ENCODE measurements around the gene REV1. TPM values are rescaled to one million over a fixed set of nuclear protein-coding genes. Genes with fewer than 3 reads are reported as not detected.

The REV1 gene
- 44.5 and 52.1 TPM in 2 replicates for total RNA-seq

- ATAC-seq (ENCODE audit: low read depth) (peak; percentile 87), DNase-seq (peak; percentile 96)
- Mint-ChIP-seq H3K4me3 (peak within 1 kb of the TSS; percentile 96), H3K36me3 (ENCODE audit: low read depth) (peaks cover 8% of the 10 kb centered on the region), H3K27ac (peak within 1 kb of the TSS; percentile 93), H3K27me3 (no peaks in the 10 kb centered on the region), H3K9me3 (no peaks in the 10 kb centered on the region), H3K4me1 (peaks cover 35% of the 10 kb centered on the region)
- TF ChIP-seq CTCF (IDR thresholded peaks at IDR 0.05): no peak
- intact Hi-C loops (cut with micrococcal nuclease): loop anchor here (1.0 to 10.0 kb wide), 12 partner anchors 47 to 1828 kb away; partner anchors contain the start of genes ACTR1B, C2orf15, CHST10 and EIF5B
- ChIA-PET POLR2A (interaction anchor here (0.6 to 1.2 kb wide), 4 partner anchors 22 to 335 kb away, joined by 3 to 8 read pairs (median 3); partner anchors contain the start of genes EIF5B, LIPT1, MITD1 and MRPL30), CTCF (interaction anchor here (0.5 to 1.8 kb wide), 7 partner anchors 16 to 841 kb away, joined by 3 to 18 read pairs (median 3); partner anchors contain the start of genes EIF5B and TXNDC9)
These were observed at the start of gene REV1 for GRCh38 chr2:99489761-99490622. TSS of gene REV1 (minus strand) at chr2:99490017. CDS start at chr2:99464975, 25,042 bp downstream.

- Mint-ChIP-seq H3K27ac (no peak overlapping the region), H3K27me3 (no peaks in the 10 kb centered on the region), H3K36me3 (ENCODE audit: low read depth) (no peaks in the 10 kb centered on the region), H3K4me1 (no peaks in the 10 kb centered on the region), H3K9me3 (no peaks in the 10 kb centered on the region), H3K4me3 (no peak overlapping the region)
- ATAC-seq (ENCODE audit: low read depth) (no peak), DNase-seq (no peak)
- TF ChIP-seq CTCF (IDR thresholded peaks at IDR 0.05): no peak
- intact Hi-C loops (cut with micrococcal nuclease): no loop called here
- ChIA-PET CTCF (no interaction called here), POLR2A (no interaction called here)
These were observed 48.2 kb upstream of the REV1 start for GRCh38 chr2:99537910-99538485.

DNA sequence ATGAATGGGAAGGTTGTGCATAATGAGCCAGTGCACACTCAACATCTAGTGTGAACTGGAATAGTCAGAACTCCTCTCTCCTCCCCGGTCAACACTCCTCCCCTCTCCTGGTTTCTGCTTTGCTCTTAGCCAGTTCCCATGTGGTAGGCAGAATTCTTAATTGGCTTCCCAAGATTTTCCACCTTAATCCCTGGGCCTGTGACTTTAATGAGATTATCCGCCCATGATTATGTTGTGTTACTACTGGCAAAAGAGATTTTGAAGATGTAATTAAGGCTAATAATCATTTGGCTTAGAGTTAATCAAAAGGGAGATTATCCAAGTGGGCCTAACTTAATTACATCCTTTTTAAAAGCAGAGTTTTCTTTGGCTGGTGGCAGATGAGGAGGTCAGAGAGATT lies 34.2 kb upstream of the REV1 start:
- DNase-seq (no peak), ATAC-seq (ENCODE audit: low read depth) (no peak)
- no peaks in the 10 kb centered on the region for H3K4me1 Mint-ChIP-seq
- ChIA-PET POLR2A (no interaction called here), CTCF (no interaction called here)
- H3K27ac Mint-ChIP-seq: no peak overlapping the region
- H3K36me3 Mint-ChIP-seq (ENCODE audit: low read depth): no peaks in the 10 kb centered on the region
- H3K4me3 Mint-ChIP-seq: no peak overlapping the region
- peaks cover 17% of the 10 kb centered on the region for H3K27me3 Mint-ChIP-seq
- H3K9me3 Mint-ChIP-seq: no peaks in the 10 kb centered on the region
- intact Hi-C loops (cut with micrococcal nuclease): no loop called here
- TF ChIP-seq CTCF (IDR thresholded peaks at IDR 0.05): no peak

DNA sequence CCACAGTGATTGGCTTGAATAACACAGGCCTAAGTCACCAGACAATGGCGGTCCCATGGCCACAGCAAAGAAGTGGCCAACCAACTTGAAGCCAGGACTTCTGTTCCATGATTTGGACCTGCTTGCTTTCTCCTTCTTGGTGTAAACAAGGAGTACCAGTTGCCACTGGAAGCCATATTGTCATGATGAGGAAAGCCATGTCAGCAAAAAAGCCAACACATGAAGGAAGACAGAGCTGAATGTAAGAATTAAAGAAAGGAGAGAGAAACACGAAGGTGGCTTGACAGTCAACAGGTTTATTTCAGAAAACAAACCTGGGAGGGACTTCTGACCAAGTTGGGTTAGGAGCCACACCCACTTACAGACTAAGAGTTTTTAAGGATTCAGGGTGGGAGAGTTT lies 32.3 kb upstream of the REV1 start:
- H3K27me3 Mint-ChIP-seq: peaks cover 20% of the 10 kb centered on the region
- no peaks in the 10 kb centered on the region for H3K9me3 Mint-ChIP-seq
- no peak for TF ChIP-seq CTCF (IDR thresholded peaks at IDR 0.05)
- no peak overlapping the region for H3K27ac Mint-ChIP-seq
- H3K36me3 Mint-ChIP-seq (ENCODE audit: low read depth): no peaks in the 10 kb centered on the region
- CTCF ChIA-PET: no interaction called here
- ATAC-seq (ENCODE audit: low read depth): no peak
- DNase-seq: no peak
- POLR2A ChIA-PET: no interaction called here
- no peaks in the 10 kb centered on the region for H3K4me1 Mint-ChIP-seq
- intact Hi-C loops (cut with micrococcal nuclease): no loop called here
- no peak overlapping the region for H3K4me3 Mint-ChIP-seq

DNA sequence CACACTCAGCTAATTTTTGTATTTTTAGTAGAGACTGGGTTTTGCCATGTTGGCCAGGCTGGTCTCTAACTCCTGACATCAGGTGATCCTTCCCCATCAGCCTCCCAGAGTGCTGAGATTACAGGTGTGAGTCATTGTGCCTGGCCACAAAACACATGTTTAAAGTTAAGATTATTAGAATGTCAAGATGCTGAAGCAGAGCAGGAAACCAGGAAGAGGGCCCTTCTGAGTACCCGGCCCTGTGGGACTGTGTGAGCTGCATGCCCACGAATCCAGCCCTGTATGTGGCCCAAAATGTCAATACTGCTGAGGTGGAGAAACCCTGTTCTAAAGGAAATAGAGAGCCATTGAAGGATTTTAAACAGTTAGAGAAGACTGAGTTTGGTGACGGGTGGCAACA lies 31.0 kb upstream of the REV1 start:
- no peak for ATAC-seq (ENCODE audit: low read depth)
- Mint-ChIP-seq H3K36me3 (ENCODE audit: low read depth) (no peaks in the 10 kb centered on the region), H3K27ac (no peak overlapping the region), H3K9me3 (no peaks in the 10 kb centered on the region), H3K4me3 (no peak overlapping the region), H3K4me1 (no peaks in the 10 kb centered on the region), H3K27me3 (peaks cover 22% of the 10 kb centered on the region)
- CTCF ChIA-PET: no interaction called here
- POLR2A ChIA-PET: no interaction called here
- DNase-seq: no peak
- no peak for TF ChIP-seq CTCF (IDR thresholded peaks at IDR 0.05)
- intact Hi-C loops (cut with micrococcal nuclease): no loop called here

Measured in activated B cell treated with CpG ODN at 0.5 μM for 24 hours (primary cell).